ENCODE measurements around the gene PCSK7.
A peak's percentile ranks its signal among the peaks of the same experiment; 100 is the strongest.
"Not testable (repeated sequence)": the region's sequence is repeated elsewhere in the genome, so short reads cannot be mapped to it uniquely, and the experiment has no call there.

PCSK7 gene

GRCh38 chr11:117269856-117270255 lies 38.0 kb upstream of the PCSK7 start:
- no peak overlapping the region for H3K4me3 ChIP-seq (ENCODE audit: control insufficient read depth, low read depth, low read length)
- TF ChIP-seq CTCF (conservative IDR thresholded peaks at IDR 0.05; ENCODE audit: control insufficient read depth, insufficient read depth, low read depth, low read length) = no peak
- no peak for DNase-seq (ENCODE audit: low read depth)

GRCh38 chr11:117265745-117266144 lies 33.9 kb upstream of the PCSK7 start:
- no peak for TF ChIP-seq CTCF (conservative IDR thresholded peaks at IDR 0.05; ENCODE audit: control insufficient read depth, insufficient read depth, low read depth, low read length)
- no peak overlapping the region for H3K4me3 ChIP-seq (ENCODE audit: control insufficient read depth, low read depth, low read length)
- DNase-seq (ENCODE audit: low read depth) = no peak

GRCh38 chr11:117264624-117265323 lies 32.9 kb upstream of the PCSK7 start:
- DNase-seq (ENCODE audit: low read depth); H3K4me3 ChIP-seq (ENCODE audit: control insufficient read depth, low read depth, low read length): not testable (repeated sequence)

GRCh38 chr11:117259417-117259816 lies 27.5 kb upstream of the PCSK7 start:
- H3K4me3 ChIP-seq (ENCODE audit: control insufficient read depth, low read depth, low read length) = no peak overlapping the region
- peak; percentile 81 for DNase-seq (ENCODE audit: low read depth)
- no peak for TF ChIP-seq CTCF (conservative IDR thresholded peaks at IDR 0.05; ENCODE audit: control insufficient read depth, insufficient read depth, low read depth, low read length)

GRCh38 chr11:117258576-117258975 lies 26.7 kb upstream of the PCSK7 start:
- no peak overlapping the region for H3K4me3 ChIP-seq (ENCODE audit: control insufficient read depth, low read depth, low read length)
- DNase-seq (ENCODE audit: low read depth) = no peak
- TF ChIP-seq CTCF (conservative IDR thresholded peaks at IDR 0.05; ENCODE audit: control insufficient read depth, insufficient read depth, low read depth, low read length) = no peak

- peak; percentile 85 for DNase-seq (ENCODE audit: low read depth)
- TF ChIP-seq CTCF (conservative IDR thresholded peaks at IDR 0.05; ENCODE audit: control insufficient read depth, insufficient read depth, low read depth, low read length) = no peak
- H3K4me3 ChIP-seq (ENCODE audit: control insufficient read depth, low read depth, low read length) = no peak overlapping the region
Measured at GRCh38 chr11:117256573-117256972, 24.7 kb upstream of the PCSK7 start.

GRCh38 chr11:117255966-117256365 lies 24.1 kb upstream of the PCSK7 start:
- no peak overlapping the region for H3K4me3 ChIP-seq (ENCODE audit: control insufficient read depth, low read depth, low read length)
- no peak for TF ChIP-seq CTCF (conservative IDR thresholded peaks at IDR 0.05; ENCODE audit: control insufficient read depth, insufficient read depth, low read depth, low read length)
- DNase-seq (ENCODE audit: low read depth) = no peak

Data from fibroblast of mammary gland (primary cell).